ENCODE results near the gene TTBK2.

TTBK2 gene

DNA sequence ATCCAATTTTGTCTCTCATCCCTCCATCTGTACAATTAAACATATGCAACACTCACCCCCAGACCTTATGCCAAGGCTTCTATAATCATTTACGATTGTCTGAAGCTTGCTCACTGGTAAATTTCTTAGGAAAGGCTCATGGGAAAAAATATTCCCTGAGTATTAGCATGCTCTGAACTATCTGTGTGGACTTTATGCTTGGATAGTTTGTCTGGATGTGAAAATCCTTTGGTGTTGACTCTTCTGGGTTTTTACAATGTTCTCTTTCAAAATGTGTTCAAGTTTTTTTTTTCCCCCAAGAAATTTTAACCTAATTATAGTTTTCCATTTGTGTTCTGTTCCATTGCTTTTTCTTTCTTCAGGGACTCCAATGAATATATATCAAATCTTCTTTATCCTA lies 19.9 kb upstream of the TTBK2 start:
- Histone ChIP-seq H3K9me3 (ENCODE audit: insufficient read depth, low read length) (no peaks in the 10 kb centered on the region), H3K36me3 (replicated peaks; ENCODE audit: low read depth, low read length) (peaks cover 6% of the 10 kb centered on the region), H3K4me3 (ENCODE audit: low read length) (no peak overlapping the region), H4K20me1 (ENCODE audit: insufficient read depth, low read length) (no peaks in the 10 kb centered on the region), H3K27me3 (ENCODE audit: low read depth, low read length) (no peaks in the 10 kb centered on the region), H3K79me2 (ENCODE audit: low read length) (no peaks in the 10 kb centered on the region), H2AFZ (ENCODE audit: low read depth, low read length) (no peak overlapping the region), H3K9ac (ENCODE audit: low read length) (no peak overlapping the region), H3K4me1 (ENCODE audit: low read length) (no peaks in the 10 kb centered on the region), H3K4me2 (ENCODE audit: low read length) (no peak overlapping the region), H3K27ac (ENCODE audit: low read length) (no peak overlapping the region)
- no peak for TF ChIP-seq EZH2phosphoT487 (IDR thresholded peaks at IDR 0.05; ENCODE audit: low read depth)
- TF ChIP-seq, protein P1, sequence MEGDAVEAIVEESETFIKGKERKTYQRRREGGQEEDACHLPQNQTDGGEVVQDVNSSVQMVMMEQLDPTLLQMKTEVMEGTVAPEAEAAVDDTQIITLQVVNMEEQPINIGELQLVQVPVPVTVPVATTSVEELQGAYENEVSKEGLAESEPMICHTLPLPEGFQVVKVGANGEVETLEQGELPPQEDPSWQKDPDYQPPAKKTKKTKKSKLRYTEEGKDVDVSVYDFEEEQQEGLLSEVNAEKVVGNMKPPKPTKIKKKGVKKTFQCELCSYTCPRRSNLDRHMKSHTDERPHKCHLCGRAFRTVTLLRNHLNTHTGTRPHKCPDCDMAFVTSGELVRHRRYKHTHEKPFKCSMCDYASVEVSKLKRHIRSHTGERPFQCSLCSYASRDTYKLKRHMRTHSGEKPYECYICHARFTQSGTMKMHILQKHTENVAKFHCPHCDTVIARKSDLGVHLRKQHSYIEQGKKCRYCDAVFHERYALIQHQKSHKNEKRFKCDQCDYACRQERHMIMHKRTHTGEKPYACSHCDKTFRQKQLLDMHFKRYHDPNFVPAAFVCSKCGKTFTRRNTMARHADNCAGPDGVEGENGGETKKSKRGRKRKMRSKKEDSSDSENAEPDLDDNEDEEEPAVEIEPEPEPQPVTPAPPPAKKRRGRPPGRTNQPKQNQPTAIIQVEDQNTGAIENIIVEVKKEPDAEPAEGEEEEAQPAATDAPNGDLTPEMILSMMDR (IDR thresholded peaks at IDR 0.05; ENCODE audit: low read depth, low read length), result no peak

DNA sequence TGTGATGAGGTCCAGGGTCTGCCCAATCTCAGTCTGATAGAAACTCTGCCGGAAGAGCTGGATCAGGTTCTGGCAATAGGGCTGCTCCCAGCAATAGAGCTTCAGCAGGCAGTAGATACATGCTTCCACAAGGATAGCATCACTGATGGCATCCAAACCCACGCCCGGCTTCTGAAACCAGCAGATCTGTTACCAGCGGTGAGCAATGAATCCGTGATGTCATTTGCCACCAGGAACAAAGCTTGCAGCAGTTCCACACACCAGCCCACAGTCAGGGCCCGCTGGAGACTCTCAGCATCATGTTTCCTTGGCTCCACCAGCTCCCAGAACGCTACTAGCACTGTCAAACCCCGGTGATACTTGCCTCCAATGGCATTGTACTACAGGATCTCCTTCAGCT lies 19.3 kb upstream of the TTBK2 start:
- Histone ChIP-seq H3K9ac (ENCODE audit: low read length) (no peak overlapping the region), H4K20me1 (ENCODE audit: insufficient read depth, low read length) (no peaks in the 10 kb centered on the region), H3K4me2 (ENCODE audit: low read length) (no peak overlapping the region), H3K27ac (ENCODE audit: low read length) (no peak overlapping the region), H3K79me2 (ENCODE audit: low read length) (no peaks in the 10 kb centered on the region), H2AFZ (ENCODE audit: low read depth, low read length) (no peak overlapping the region), H3K27me3 (ENCODE audit: low read depth, low read length) (no peaks in the 10 kb centered on the region), H3K36me3 (replicated peaks; ENCODE audit: low read depth, low read length) (peaks cover 6% of the 10 kb centered on the region), H3K9me3 (ENCODE audit: insufficient read depth, low read length) (no peaks in the 10 kb centered on the region), H3K4me3 (ENCODE audit: low read length) (no peak overlapping the region), H3K4me1 (ENCODE audit: low read length) (no peaks in the 10 kb centered on the region)
- TF ChIP-seq EZH2phosphoT487 (IDR thresholded peaks at IDR 0.05; ENCODE audit: low read depth), result no peak
- TF ChIP-seq, protein P1 (IDR thresholded peaks at IDR 0.05; ENCODE audit: low read depth, low read length), result no peak

DNA sequence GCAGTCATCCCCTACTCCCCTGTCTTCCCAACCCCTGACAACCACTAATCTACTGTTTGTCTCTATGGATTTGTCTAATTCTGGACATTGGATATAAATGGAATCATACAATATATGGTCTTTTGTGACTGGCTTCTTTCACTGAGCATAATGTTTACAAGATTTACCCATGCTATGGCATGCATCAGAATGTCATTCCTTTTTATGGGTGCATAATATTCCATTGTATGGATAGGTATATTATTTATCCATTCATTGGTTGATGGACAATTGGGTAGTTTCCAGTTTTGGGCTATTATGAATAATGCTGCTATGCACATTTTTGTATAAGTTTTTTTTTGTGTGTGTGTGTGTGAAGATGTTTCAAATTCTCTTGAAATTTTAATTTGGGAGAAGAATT lies 16.6 kb upstream of the TTBK2 start:
- Histone ChIP-seq H3K79me2 (ENCODE audit: low read length) (no peaks in the 10 kb centered on the region), H3K4me3 (ENCODE audit: low read length) (no peak overlapping the region), H3K4me2 (ENCODE audit: low read length) (no peak overlapping the region), H3K9ac (ENCODE audit: low read length) (no peak overlapping the region), H3K9me3 (ENCODE audit: insufficient read depth, low read length) (no peaks in the 10 kb centered on the region), H3K27me3 (ENCODE audit: low read depth, low read length) (no peaks in the 10 kb centered on the region), H4K20me1 (ENCODE audit: insufficient read depth, low read length) (no peaks in the 10 kb centered on the region), H3K4me1 (ENCODE audit: low read length) (no peaks in the 10 kb centered on the region), H3K27ac (ENCODE audit: low read length) (no peak overlapping the region), H2AFZ (ENCODE audit: low read depth, low read length) (no peak overlapping the region), H3K36me3 (replicated peaks; ENCODE audit: low read depth, low read length) (no peaks in the 10 kb centered on the region)
- no peak for TF ChIP-seq EZH2phosphoT487 (IDR thresholded peaks at IDR 0.05; ENCODE audit: low read depth)
- TF ChIP-seq, protein P1 (IDR thresholded peaks at IDR 0.05; ENCODE audit: low read depth, low read length), result no peak

DNA sequence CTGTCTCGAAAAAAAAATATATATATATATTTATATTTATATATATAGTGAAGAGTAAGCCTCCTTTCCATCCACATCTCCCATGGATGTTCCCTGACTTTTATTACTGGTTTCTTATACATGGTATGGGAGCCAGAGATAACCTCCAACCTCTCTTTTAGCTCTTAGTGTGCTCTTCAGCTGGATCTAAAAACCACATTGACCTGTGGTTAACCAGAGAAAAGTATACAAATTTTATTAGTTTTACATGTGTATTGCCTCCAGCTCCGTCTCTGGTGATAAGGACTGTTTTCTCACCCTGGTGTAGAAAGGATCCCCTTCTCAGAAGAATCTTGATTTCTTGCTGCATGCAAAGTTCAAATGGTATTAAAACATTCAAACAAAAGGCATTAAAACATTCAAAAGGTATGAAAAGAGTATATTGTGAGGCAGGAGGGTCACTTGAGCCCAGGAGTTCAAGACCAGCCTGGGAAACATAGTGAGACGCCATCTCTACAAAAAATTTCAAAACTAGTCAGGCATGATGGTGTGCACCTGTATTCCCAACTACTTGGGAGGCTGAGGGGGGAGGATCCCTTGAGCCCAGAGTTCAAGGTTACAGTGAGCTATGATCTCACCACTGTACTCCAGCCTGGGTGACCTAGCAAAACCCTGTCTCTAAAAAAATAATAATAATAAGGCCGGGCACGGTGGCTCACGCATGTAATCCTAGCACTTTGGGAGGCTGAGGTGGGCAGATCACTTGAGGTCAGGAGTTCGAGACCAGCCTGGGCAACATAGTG lies 13.5 kb upstream of the TTBK2 start:
- no peaks in the 10 kb centered on the region for H4K20me1 ChIP-seq (ENCODE audit: insufficient read depth, low read length)
- H3K9ac ChIP-seq (ENCODE audit: low read length), result no peak overlapping the region
- no peaks in the 10 kb centered on the region for H3K36me3 ChIP-seq (replicated peaks; ENCODE audit: low read depth, low read length)
- H3K4me3 ChIP-seq (ENCODE audit: low read length), result no peak overlapping the region
- H3K4me2 ChIP-seq (ENCODE audit: low read length), result no peak overlapping the region
- no peaks in the 10 kb centered on the region for H3K27me3 ChIP-seq (ENCODE audit: low read depth, low read length)
- TF ChIP-seq EZH2phosphoT487 (IDR thresholded peaks at IDR 0.05; ENCODE audit: low read depth), result no peak
- TF ChIP-seq, protein P1 (IDR thresholded peaks at IDR 0.05; ENCODE audit: low read depth, low read length), result no peak
- no peaks in the 10 kb centered on the region for H3K79me2 ChIP-seq (ENCODE audit: low read length)
- no peak overlapping the region for H2AFZ ChIP-seq (ENCODE audit: low read depth, low read length)
- H3K9me3 ChIP-seq (ENCODE audit: insufficient read depth, low read length), result no peaks in the 10 kb centered on the region
- no peaks in the 10 kb centered on the region for H3K4me1 ChIP-seq (ENCODE audit: low read length)
- H3K27ac ChIP-seq (ENCODE audit: low read length), result no peak overlapping the region

All from OCI-LY3 (cell line).